HG03139 (cell line): ENCODE results near the gene DCANP1.

Experiments used
- ATAC-seq: cut with Tn5 transposase; IDR thresholded peaks from one replicate; pipeline ENCODE4 v1.9.1; 2021; ENCODE audit not compliant: unreplicated experiment

Gene DCANP1

DNA sequence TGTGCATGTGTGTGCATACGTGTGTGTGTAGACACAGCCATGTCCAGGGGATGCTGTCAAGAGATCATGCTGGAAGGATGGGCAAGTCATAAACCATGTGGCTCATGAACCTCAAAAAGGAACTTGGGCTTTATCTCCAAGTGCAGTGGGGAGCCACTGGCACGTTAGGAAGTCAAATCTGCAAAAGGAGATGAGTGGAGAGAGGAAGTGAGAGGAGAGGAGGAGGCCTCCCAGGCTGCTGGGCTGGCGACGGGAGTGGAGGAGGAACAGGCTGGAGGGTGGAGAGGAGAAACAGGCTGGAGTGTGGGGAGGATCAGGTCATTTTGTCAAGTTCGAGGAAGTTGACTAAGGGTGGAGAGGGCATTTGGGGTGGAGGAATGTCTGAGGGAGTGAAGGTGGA lies 34.2 kb upstream of the DCANP1 start:
- ATAC-seq, result no peak

DNA sequence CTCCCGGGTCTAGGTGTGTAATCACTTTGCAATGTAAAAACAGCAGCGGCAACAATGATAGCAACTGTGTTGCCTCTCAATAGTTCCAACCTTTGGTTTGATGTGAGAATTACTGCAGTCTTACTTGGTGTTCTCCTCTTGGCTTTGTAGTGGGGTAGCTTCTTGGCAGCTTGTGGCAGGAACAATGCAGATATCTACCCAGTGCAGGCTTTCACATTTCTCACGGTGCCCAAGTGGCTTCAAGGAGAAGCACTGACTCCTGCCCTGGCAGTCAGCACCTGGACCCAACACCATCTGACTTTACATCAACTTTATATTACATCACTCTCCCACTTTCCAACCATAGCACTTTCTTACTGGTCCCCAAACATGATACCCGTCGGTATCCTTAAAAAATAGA lies 33.4 kb upstream of the DCANP1 start:
- ATAC-seq, result no peak

DNA sequence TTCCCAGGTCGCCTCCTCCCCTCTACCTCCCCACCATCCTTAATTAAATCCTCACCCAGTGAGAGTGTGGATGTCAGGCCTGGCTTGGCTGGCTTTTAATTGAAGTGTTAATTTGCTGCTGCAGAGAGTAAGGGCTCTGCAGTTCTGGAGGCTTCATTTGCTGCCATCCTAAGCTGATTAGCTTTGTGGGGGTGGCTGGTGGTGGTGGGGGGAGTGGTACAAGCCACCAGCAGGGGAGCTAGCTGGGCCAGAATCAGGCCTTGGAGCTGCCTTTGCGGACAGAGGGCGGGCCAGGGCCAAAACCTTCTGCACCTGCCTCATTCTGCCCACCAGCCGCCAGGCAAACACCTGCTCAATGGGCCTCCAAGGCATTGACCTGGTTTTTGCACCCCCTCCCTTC lies 31.8 kb upstream of the DCANP1 start:
- ATAC-seq, result no peak

- no peak for ATAC-seq
These were observed 30.5 kb upstream of the DCANP1 start for GRCh38 chr5:135477613-135478066.

GRCh38 chr5:135476615-135477581 lies 29.8 kb upstream of the DCANP1 start:
- ATAC-seq, result no peak

GRCh38 chr5:135473956-135474670 lies 27.0 kb upstream of the DCANP1 start:
- no peak for ATAC-seq

DNA sequence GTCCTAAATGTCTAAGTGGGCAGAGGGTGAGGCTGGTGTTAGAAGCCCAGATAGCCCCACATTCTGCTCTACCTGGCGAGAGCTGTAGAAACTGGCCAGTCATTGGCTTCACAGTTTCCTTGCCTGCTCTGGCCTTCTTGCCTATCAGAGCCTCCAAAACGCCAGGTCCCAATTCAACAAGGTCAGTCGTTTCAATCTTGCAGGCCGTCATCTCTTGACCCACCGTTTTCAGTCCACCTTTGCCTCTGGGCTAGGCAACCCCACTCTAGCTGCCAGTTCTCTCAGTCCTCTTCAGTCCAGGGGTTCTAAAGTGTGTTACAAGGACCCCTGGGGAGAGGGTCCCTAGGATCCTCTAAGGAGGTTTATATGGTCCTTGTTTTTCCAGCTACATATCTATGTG lies 25.0 kb upstream of the DCANP1 start:
- ATAC-seq, result no peak

DNA sequence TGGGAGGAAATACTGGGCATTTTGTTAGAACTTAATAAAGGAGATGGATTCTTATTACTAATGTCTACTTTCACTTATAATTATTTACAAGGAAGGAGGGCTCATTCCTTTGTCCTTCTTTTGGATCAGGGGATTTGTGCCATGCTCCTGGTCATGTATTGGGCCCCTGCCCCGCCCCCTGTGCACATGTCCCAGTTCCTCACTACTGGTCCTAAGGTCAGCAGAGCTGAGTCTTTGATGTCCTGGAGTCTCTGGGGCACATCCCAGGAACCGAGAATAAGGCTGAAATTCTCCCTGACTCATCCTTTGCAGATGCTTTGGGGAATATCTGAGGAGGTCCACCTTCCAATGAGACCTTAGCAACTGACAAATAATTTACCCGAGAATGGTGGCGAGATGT lies 24.6 kb upstream of the DCANP1 start:
- ATAC-seq, result no peak

- no peak for ATAC-seq
These were observed 22.8 kb upstream of the DCANP1 start for GRCh38 chr5:135469911-135470310.

- ATAC-seq, result no peak
These were observed 21.4 kb upstream of the DCANP1 start for GRCh38 chr5:135468541-135468940.

DNA sequence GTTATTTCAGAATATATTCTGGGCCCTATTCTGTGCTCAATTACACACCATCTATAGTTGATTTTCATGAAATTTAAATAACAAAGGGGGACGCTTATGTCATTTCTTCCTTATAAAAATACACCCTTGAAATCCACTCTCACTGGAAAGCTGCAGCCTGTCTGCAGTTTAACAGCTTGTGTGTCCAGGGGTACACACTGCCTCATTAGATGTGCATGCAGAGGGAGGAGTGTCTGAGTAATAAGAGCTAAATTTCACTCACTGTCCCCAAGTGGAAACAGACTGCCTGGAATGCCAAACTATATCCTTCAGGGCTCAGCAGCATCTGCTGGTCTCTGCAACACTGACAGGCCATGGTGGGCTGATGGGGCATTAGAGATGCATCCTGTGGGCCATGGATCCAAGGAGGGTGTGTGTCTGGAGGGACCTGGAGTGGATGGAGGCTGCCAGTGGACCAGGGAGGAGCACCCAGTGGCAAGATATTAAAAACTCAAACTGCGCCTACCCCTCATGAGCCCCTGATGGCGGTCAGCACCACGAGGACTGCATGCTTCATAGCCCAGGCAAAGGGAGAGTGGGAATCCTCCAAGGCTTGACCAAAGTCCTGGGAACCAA lies 20.8 kb upstream of the DCANP1 start:
- no peak for ATAC-seq

- no peak for ATAC-seq
These were observed 20.0 kb upstream of the DCANP1 start for GRCh38 chr5:135467051-135467625.

- ATAC-seq, result peak; percentile 59
These were observed 19.3 kb upstream of the DCANP1 start for GRCh38 chr5:135466178-135467050.

DNA sequence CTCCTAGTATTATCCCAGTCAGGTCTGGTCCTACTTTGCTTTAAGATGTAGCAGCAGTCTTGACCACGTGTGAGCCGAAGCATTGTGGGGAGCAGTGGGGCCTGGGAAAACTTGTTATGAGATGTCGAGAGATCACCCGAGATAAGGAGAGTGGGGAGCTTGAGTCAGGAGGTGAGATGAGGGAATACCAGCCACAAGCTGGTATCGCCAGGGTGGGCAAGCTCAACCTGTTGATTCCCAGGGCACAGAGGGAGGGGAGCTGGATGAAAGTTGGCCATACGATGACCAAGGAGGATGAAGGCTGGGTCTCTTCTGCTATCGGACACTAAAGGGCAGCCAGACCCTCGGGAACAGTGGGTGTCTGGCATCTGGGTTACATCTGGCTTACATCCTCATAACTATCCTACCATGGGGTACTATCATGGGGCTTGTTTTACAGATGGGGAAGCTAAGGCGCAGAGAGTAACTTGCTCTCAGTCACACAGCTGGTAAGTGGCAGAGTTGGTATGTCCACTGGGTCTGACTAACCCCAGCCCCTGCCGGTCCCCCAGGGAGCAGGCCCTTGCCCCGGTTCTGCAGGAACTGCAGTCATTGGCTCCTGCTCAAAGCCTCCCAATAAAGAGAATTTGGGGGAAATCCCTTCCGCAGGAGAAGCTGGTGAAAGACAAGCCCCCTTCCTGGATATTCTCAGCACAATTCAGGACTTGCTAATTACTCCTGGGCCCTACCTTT lies 18.4 kb upstream of the DCANP1 start:
- ATAC-seq, result no peak

- peak; percentile 48 for ATAC-seq
These were observed 15.2 kb upstream of the DCANP1 start for GRCh38 chr5:135462304-135462703.

DNA sequence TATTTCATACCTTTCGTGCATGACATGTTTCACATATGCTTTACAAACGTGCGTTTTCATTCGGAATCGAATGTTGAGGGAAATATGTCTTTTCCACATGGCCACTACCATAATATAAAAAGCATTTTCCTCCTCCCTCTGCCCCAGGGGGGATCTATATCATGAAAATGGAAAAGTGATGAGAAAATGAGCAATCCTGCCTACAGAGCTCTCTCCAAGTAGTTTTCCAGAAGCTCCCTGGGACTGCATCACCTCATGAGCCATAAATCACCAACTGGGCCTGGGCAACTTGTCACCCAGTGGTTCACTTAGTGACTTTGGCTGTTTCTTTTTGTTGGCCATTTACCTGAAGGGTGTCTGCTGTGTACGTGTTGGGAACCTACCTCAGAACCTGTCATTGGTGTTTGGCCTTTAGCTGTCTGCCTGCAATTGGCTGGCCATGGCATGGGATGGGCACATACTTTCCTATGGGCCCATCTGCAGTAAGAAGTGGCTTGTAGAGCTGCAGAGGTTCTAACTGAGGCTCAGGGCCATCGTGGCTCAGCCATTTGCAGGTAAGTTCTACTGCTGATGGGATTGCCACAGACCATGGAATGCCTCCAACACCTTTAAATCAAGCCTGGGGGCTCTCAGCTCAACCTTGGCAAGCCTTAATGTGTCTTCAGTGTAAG lies 14.5 kb upstream of the DCANP1 start:
- no peak for ATAC-seq

GRCh38 chr5:135460246-135461033 lies 13.3 kb upstream of the DCANP1 start:
- no peak for ATAC-seq

GRCh38 chr5:135458921-135459331 lies 11.8 kb upstream of the DCANP1 start:
- no peak for ATAC-seq
